Lung (tissue), 12 donors: ENCODE data around the gene PHF2. TPM values are rescaled to one million over a fixed set of nuclear protein-coding genes. Genes with fewer than 3 reads are reported as not detected.

Source experiments
- ATAC-seq: fragments of 200-7000 bp; cut with Tn5 transposase; one replicate; pipeline ENCODE4 v1.9.1; 2020; ENCODE audit warnings: moderate number of reproducible peaks; ENCODE audit not compliant: insufficient read depth, low FRiP score
- DNase-seq, 3 donors: peaks; one replicate each; pipeline ENCODE4 v3.0.0-alpha.2; 2013 to 2017
- H3K27ac ChIP-seq, 2 donors: one replicate each; pipeline ENCODE4 v1.5.1; 2013; ENCODE audit warnings: mild to moderate bottlenecking in 2 of 2, moderate library complexity in 2 of 2, control low read depth in 1 of 2, inconsistent platforms in 1 of 2, low read depth in 1 of 2, low read length in 1 of 2
- H3K27me3 ChIP-seq, 3 donors: one replicate each; pipeline ENCODE4 v1.5.1; 2013; ENCODE audit warnings: low read length in 2 of 3; ENCODE audit not compliant: control insufficient read depth in 3 of 3, insufficient read depth in 3 of 3
- H3K36me3 ChIP-seq, 4 donors: one replicate each; pipeline ENCODE4 v1.5.1; 2013; ENCODE audit warnings: low read length in 4 of 4, mild to moderate bottlenecking in 1 of 4, moderate library complexity in 1 of 4; ENCODE audit not compliant: control insufficient read depth in 4 of 4, insufficient read depth in 4 of 4
- H3K4me1 ChIP-seq, 5 donors: one replicate each; pipeline ENCODE4 v1.5.1; 2013; ENCODE audit warnings: low read length in 5 of 5, mild to moderate bottlenecking in 2 of 5, moderate library complexity in 1 of 5; ENCODE audit not compliant: control insufficient read depth in 5 of 5, insufficient read depth in 5 of 5
- H3K4me3 ChIP-seq: one replicate; pipeline ENCODE4 v1.5.1; 2013; ENCODE audit warnings: mild to moderate bottlenecking, control low read depth, moderate library complexity
- H3K9ac ChIP-seq, 2 donors: one replicate each; pipeline ENCODE4 v1.5.1; 2013; ENCODE audit warnings: low read length in 2 of 2, control low read depth in 1 of 2; ENCODE audit not compliant: insufficient read depth in 1 of 2
- H3K9me3 ChIP-seq, 4 donors: one replicate each; pipeline ENCODE4 v1.5.1; 2013; ENCODE audit warnings: low read length in 3 of 4, mild to moderate bottlenecking in 1 of 4, moderate library complexity in 1 of 4; ENCODE audit not compliant: control insufficient read depth in 4 of 4, insufficient read depth in 3 of 4
- WGBS, 2 donors: extraction: QIAGEN DNeasy Blood & Tissue Kit; methylation state at CpG; one replicate each; pipeline ENCODE4 v1.1.7; 2013; 5-methylcytosine and 5-hydroxymethylcytosine counted together
- polyA plus RNA-seq, 2 donors: library from polyadenylated mRNA; stranded (reverse); fragments of 200-250 nt; gene quantifications; one replicate each; pipeline ENCODE4 v1.2.1, GENCODE V29; 2013
- total RNA-seq, 2 donors: library from RNA; depleted of rRNA in 1 of 2; stranded (reverse); fragments of >200 nt in 1 of 2; gene quantifications; one replicate each; pipeline ENCODE4 v1.2.1, GENCODE V29; 2014 to 2021
- TF ChIP-seq, protein P1 (sequence below): IDR thresholded peaks from 2 replicates; pipeline ENCODE4 v1.5.1; 2012; ENCODE audit warnings: mild to moderate bottlenecking; ENCODE audit errors: control extremely low read depth, extremely low read depth
- donor health status: control.
- donor health status: control.
- donor health status: Bipolar disorder and iron deficiency.
- donor health status: healthy.
- donor health status: DM: yes; HTN: yes; CAD: no.

Gene PHF2
- total and polyA plus RNA-seq, 4 donors: 20.1 to 33.6 (median 30.2) TPM

DNA sequence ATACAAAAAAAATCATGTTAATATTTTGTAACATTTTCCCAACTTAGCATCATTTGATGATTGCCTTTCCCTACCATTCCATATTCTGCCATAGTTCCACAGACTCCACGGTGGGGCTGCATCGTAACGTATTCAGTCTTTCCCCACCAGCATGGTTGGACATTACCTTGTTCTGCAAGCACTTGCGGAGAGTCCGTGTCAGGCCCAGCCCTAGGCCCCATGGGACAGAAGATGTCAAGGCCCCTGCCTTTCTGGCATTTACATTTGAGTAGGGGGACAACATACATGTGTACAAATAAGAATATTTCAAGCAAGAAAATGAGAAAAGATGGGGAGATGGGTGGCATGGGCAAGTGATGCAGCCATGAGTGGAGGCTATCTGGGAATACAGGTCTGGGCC, 8.2 kb upstream of the PHF2 start:
- Histone ChIP-seq H3K4me1 (peaks cover 0 to 13% (median 7%) of the 10 kb centered on the region in 5 donors), H3K4me3 (no peak overlapping the region), H3K27ac (no peak overlapping the region), H3K9ac (no peak overlapping the region), H3K27me3 (no peaks in the 10 kb centered on the region), H3K9me3 (peaks cover 0 to 3% (median 0%) of the 10 kb centered on the region in 4 donors), H3K36me3 (peaks cover 4 to 13% (median 8%) of the 10 kb centered on the region in 4 donors)
- 96% methylated on average over 5 of the region's 5 CpGs for WGBS, 2 donors
- TF ChIP-seq, protein P1, sequence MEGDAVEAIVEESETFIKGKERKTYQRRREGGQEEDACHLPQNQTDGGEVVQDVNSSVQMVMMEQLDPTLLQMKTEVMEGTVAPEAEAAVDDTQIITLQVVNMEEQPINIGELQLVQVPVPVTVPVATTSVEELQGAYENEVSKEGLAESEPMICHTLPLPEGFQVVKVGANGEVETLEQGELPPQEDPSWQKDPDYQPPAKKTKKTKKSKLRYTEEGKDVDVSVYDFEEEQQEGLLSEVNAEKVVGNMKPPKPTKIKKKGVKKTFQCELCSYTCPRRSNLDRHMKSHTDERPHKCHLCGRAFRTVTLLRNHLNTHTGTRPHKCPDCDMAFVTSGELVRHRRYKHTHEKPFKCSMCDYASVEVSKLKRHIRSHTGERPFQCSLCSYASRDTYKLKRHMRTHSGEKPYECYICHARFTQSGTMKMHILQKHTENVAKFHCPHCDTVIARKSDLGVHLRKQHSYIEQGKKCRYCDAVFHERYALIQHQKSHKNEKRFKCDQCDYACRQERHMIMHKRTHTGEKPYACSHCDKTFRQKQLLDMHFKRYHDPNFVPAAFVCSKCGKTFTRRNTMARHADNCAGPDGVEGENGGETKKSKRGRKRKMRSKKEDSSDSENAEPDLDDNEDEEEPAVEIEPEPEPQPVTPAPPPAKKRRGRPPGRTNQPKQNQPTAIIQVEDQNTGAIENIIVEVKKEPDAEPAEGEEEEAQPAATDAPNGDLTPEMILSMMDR: no peak
- DNase-seq (no peak), ATAC-seq (no peak)

DNA sequence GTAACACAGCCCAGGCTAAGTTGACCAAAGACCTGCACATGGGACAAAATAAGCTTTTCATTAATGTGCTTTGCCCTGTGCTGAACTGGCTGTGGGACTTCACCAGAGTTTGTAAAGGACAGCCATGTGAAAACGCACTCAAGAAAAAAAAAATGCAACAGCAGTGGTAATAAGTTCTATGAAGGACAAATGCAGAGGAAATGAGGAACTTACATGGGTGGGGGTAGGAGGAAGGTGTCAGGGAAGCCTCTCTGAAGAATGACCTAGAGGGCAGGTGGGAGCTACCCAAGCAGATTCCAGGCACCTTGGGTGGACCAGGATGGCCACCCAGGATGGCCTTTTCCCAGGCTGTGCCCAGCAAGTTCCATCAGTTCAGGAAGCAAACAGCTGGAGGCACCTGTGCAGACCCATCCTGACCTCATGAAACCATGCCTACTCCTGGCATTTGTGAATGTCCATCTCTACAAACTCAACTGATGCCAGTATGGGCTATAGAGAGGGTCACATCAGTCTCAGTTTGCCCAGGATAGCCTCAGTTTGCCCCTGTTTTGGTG, 6.7 kb upstream of the PHF2 start:
- H3K9ac ChIP-seq: no peak overlapping the region
- 42 to 73% methylated on average over 1 of the region's 1 CpG for WGBS, 2 donors
- H3K27ac ChIP-seq: no peak overlapping the region
- peaks cover 0 to 3% (median 0%) of the 10 kb centered on the region in 4 donors for H3K9me3 ChIP-seq
- DNase-seq (no peak), ATAC-seq (no peak)
- peaks cover 0 to 15% (median 8%) of the 10 kb centered on the region in 5 donors for H3K4me1 ChIP-seq
- no peak overlapping the region for H3K4me3 ChIP-seq
- no peaks in the 10 kb centered on the region for H3K27me3 ChIP-seq
- TF ChIP-seq, protein P1: no peak
- no peaks in the 10 kb centered on the region for H3K36me3 ChIP-seq

DNA sequence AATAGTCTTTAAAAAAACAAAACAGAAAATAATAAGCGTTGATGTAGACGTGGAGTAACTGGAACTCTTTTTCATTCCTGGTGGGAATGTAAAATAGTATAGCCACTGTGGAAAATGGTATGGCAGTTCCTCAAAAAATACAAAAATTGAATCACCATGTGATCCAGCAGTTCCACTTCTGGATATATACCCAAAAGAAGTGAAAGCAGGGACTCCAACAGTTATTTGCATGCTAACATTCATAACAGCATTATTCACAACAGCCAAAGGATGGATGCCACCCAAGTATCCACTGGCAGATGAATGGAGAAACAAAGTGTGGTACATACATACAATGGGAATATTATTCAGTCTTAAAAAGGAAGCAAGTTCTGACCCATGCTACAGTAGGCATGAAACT, 4.2 kb upstream of the PHF2 start:
- peaks cover 0 to 17% (median 14%) of the 10 kb centered on the region in 5 donors for H3K4me1 ChIP-seq
- no peak overlapping the region for H3K4me3 ChIP-seq
- peaks cover 0 to 3% (median 0%) of the 10 kb centered on the region in 4 donors for H3K9me3 ChIP-seq
- no peak overlapping the region for H3K9ac ChIP-seq
- no peak overlapping the region for H3K27ac ChIP-seq
- DNase-seq: no peak
- ATAC-seq: no peak
- no peaks in the 10 kb centered on the region for H3K27me3 ChIP-seq
- 97 to 99% methylated on average over 2 of the region's 2 CpGs for WGBS, 2 donors
- H3K36me3 ChIP-seq: no peaks in the 10 kb centered on the region
- TF ChIP-seq, protein P1: no peak
